Heart left ventricle (tissue), 16 donors: ENCODE results near the gene MIXL1. TPM values are rescaled to one million over a fixed set of nuclear protein-coding genes. Genes with fewer than 3 reads are reported as not detected.
A peak's percentile ranks its signal among the peaks of the same experiment; 100 is the strongest.
"Not testable (repeated sequence)": the region's sequence is repeated elsewhere in the genome, so short reads cannot be mapped to it uniquely, and the experiment has no call there.

Source experiments
- ATAC-seq, 4 donors: fragments of 200-7000 bp; cut with Tn5 transposase; one replicate each; pipeline ENCODE4 v1.9.1; 2020 to 2022; ENCODE audit warnings: moderate library complexity in 4 of 4, mild to moderate bottlenecking in 3 of 4, moderate number of reproducible peaks in 1 of 4
- DNase-seq, 5 donors: peaks; one replicate each; pipeline ENCODE4 v3.0.0-alpha.2; 2020
- H3K27ac ChIP-seq, 12 donors: fragments of 200-600 bp; sonication (generic) in 4 of 12; one replicate each; pipeline versions ENCODE4 v1.5.0 to v1.8.0; 2016 to 2022; ENCODE audit warnings: mild to moderate bottlenecking in 2 of 12
- H3K27me3 ChIP-seq, 9 donors: fragments of 200-600 bp; sonication (generic) in 2 of 9; one replicate each; pipeline versions ENCODE4 v1.5.1 to v1.8.0; 2016 to 2022; ENCODE audit warnings: mild to moderate bottlenecking in 3 of 9
- H3K36me3 ChIP-seq, 9 donors: fragments of 200-600 bp; sonication (generic) in 2 of 9; one replicate each; pipeline versions ENCODE4 v1.5.0 to v1.8.0; 2018 to 2022; ENCODE audit warnings: mild to moderate bottlenecking in 2 of 9
- H3K4me1 ChIP-seq, 12 donors: fragments of 200-600 bp; sonication (generic) in 4 of 12; one replicate each; pipeline versions ENCODE4 v1.5.0 to v1.8.0; 2016 to 2022; ENCODE audit warnings: mild to moderate bottlenecking in 3 of 12
- H3K4me3 ChIP-seq, 12 donors: fragments of 200-600 bp; sonication (generic) in 4 of 12; one replicate each; pipeline versions ENCODE4 v1.5.0 to v1.8.0; 2017 to 2022; ENCODE audit warnings: mild to moderate bottlenecking in 9 of 12, moderate library complexity in 4 of 12
- H3K9me3 ChIP-seq, 12 donors: fragments of 200-600 bp; sonication (generic) in 4 of 12; one replicate each; pipeline versions ENCODE4 v1.5.0 to v1.8.0; 2016 to 2022; ENCODE audit warnings: mild to moderate bottlenecking in 1 of 12
- POLR2A ChIP-seq, 2 donors: fragments of 450-650 bp; IDR thresholded peaks; one replicate each; pipeline ENCODE4 v1.6.1; 2017; ENCODE audit warnings: antibody characterized with exemption in 2 of 2, mild to moderate bottlenecking in 2 of 2, moderate library complexity in 2 of 2
- WGBS, 4 donors: extraction: QIAGEN DNeasy Blood & Tissue Kit in 2 of 4; methylation state at CpG; one replicate each; pipeline versions ENCODE4 v1.1.5 to v1.1.7; 2013 to 2018; 5-methylcytosine and 5-hydroxymethylcytosine counted together
- intact Hi-C, 10 donors: fragments of 100-400 bp; cut with DNase I; formaldehyde crosslinking; loops; one replicate each; pipeline versions ENCODE4 v1.11.1 to v1.14.2; 2022
- polyA plus RNA-seq, 2 donors: library from polyadenylated mRNA; stranded (reverse); fragments of 200-250 nt; gene quantifications; one replicate each; pipeline ENCODE4 v1.2.3, GENCODE V29; 2013
- total RNA-seq, 9 donors: library from RNA; depleted of rRNA in 2 of 9; stranded (reverse); fragments of >200 nt in 2 of 9; fragmentation: NEBNext Ultra II Directional in 3 of 9; extraction: Animal tissue kit (Norgen Biotek cat#: 25700) in 3 of 9; gene quantifications; one replicate each; pipeline versions ENCODE4 v1.1.0 to v1.2.4, GENCODE V29; 2016 to 2023
- TF ChIP-seq, protein P1 (sequence below), 12 donors: fragments of 200-600 bp; sonication (generic) in 4 of 12; IDR thresholded peaks; one replicate each; pipeline versions ENCODE4 v1.5.0 to v1.8.0; 2018 to 2022; ENCODE audit warnings: antibody characterized with exemption in 12 of 12, mild to moderate bottlenecking in 5 of 12
- donor health status: ischemic (EF 13 %, LVEDD 7.1; RV severe dilation, severe dysfunction).
- donor health status: healthy with polysubstance abuse.
- donor health status: DM: no; HTN: yes; CAD: no.
- donor health status: DM: no; HTN: no; CAD: no.
- donor health status: ischemic (EF 25% LVEDD 6.9; RV normal size, moderate dysfunction).
- donor health status: ischemic (EF 25% LVEDD 5.7; RV mildly dilated, moderate dysfunction).
- donor health status: healthy.
- donor health status: DM: yes; HTN: yes; CAD: no.
- donor health status: ischemic (EF 35%, LVEDD 5.7; RV mildly dilated, moderate dysfunction).
- donor health status: nonischemic (EF 11% LVEDD 7.7; RV severe dilation, severe dysfunction).
- donor health status: DM: yes; HTN: yes; CAD: no.
- donor health status: PGD.
- donor health status: ischemic (EF 29% LVEDD 5.4; RV normal size, mild dysfunction).
- donor health status: nonischemic (EF 23%, LVEDD 6.1; RV moderate dilation, normal function).

Gene MIXL1
- total and polyA plus RNA-seq, 11 donors, result 0.06 to 0.84 (median 0.32) TPM; not detected in 8

DNA sequence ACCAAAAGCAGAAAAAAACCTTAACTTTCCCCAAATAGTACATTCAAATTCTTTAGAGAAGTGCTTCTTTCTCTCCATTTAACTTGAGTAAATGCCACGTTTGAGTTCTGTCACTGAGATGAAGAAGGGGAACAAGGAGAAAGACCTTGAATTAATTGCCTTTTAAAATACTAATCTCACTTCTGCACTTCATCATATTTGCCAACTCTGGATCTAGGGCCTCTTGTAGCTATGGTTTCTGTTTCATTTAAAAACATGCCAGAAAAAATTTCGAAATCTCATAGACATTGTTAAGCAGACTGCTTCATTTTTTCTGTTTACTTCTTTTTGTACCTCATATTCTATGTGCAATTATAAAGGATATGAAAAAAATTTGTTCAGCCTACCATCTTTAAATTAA is 24.6 kb downstream of the MIXL1 start:
- Histone ChIP-seq H3K4me1 (peaks cover 0 to 13% (median 0%) of the 10 kb centered on the region in 12 donors), H3K27ac (peak overlapping the region in 1 of 12 donors; percentile 3), H3K4me3 (no peak overlapping the region), H3K27me3 (no peaks in the 10 kb centered on the region), H3K36me3 (peaks cover 0 to 32% (median 6%) of the 10 kb centered on the region in 9 donors), H3K9me3 (no peaks in the 10 kb centered on the region)
- DNase-seq (no peak), ATAC-seq (no peak)
- WGBS, 4 donors, result 41 to 51% (median 49%) methylated on average over 2 of the region's 2 CpGs
- intact Hi-C loops, result loop anchor here in 1 of 10 donors (10.0 kb wide), 1 partner anchor 97 kb away; no protein-coding TSS in a partner anchor
- TF ChIP-seq, protein P1, sequence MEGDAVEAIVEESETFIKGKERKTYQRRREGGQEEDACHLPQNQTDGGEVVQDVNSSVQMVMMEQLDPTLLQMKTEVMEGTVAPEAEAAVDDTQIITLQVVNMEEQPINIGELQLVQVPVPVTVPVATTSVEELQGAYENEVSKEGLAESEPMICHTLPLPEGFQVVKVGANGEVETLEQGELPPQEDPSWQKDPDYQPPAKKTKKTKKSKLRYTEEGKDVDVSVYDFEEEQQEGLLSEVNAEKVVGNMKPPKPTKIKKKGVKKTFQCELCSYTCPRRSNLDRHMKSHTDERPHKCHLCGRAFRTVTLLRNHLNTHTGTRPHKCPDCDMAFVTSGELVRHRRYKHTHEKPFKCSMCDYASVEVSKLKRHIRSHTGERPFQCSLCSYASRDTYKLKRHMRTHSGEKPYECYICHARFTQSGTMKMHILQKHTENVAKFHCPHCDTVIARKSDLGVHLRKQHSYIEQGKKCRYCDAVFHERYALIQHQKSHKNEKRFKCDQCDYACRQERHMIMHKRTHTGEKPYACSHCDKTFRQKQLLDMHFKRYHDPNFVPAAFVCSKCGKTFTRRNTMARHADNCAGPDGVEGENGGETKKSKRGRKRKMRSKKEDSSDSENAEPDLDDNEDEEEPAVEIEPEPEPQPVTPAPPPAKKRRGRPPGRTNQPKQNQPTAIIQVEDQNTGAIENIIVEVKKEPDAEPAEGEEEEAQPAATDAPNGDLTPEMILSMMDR (IDR thresholded peaks at IDR 0.05), result no peak
- no peak for TF ChIP-seq POLR2A (IDR thresholded peaks at IDR 0.05)

DNA sequence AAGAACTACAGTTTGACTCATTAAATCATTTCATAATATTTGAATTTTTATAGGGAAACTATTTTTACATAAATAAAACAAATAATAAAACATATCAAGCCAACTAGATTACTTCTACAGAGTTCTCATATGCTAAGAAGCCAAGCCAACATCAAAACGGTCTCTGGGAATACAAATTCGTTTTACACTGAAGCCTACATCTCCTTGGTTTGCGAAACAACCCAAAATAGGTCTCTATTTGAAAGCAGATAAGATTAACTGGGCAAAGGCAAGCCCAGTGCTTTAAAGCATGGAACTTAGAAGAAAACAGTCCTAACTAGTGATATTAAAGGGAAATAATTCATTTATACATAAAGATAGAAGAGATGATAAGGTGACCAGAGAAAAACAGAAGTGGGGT is 25.3 kb downstream of the MIXL1 start:
- no peak overlapping the region for H3K27ac ChIP-seq
- ATAC-seq (no peak), DNase-seq (no peak)
- no peaks in the 10 kb centered on the region for H3K27me3 ChIP-seq
- H3K9me3 ChIP-seq, result no peaks in the 10 kb centered on the region
- intact Hi-C loops, result loop anchor here in 1 of 10 donors (10.0 kb wide), 1 partner anchor 96 kb away; no protein-coding TSS in a partner anchor
- TF ChIP-seq POLR2A (IDR thresholded peaks at IDR 0.05), result no peak
- TF ChIP-seq, protein P1 (IDR thresholded peaks at IDR 0.05), result no peak
- peaks cover 0 to 31% (median 9%) of the 10 kb centered on the region in 9 donors for H3K36me3 ChIP-seq
- WGBS, 4 donors, result 54 to 60% (median 56%) methylated on average over 3 of the region's 3 CpGs
- H3K4me3 ChIP-seq, result no peak overlapping the region
- H3K4me1 ChIP-seq, result peaks cover 0 to 13% (median 0%) of the 10 kb centered on the region in 12 donors

GRCh38 chr1:226250511-226250910 is 27.0 kb downstream of the MIXL1 start:
- 96 to 100% (median 98%) methylated on average over 1 of the region's 1 CpG for WGBS, 4 donors
- intact Hi-C loops, result no loop called here
- ATAC-seq (no peak), DNase-seq (no peak)
- Histone ChIP-seq H3K27me3 (no peaks in the 10 kb centered on the region), H3K9me3 (no peaks in the 10 kb centered on the region), H3K4me1 (peaks cover 0 to 13% (median 0%) of the 10 kb centered on the region in 12 donors), H3K4me3 (no peak overlapping the region), H3K36me3 (peaks cover 0 to 27% (median 8%) of the 10 kb centered on the region in 9 donors), H3K27ac (no peak overlapping the region)
- TF ChIP-seq, protein P1 (IDR thresholded peaks at IDR 0.05), result no peak
- TF ChIP-seq POLR2A (IDR thresholded peaks at IDR 0.05), result no peak

GRCh38 chr1:226252841-226253240 is 29.4 kb downstream of the MIXL1 start:
- H3K27me3 ChIP-seq, intact Hi-C loops, H3K4me3 ChIP-seq, H3K9me3 ChIP-seq, DNase-seq, ATAC-seq, H3K27ac ChIP-seq: not testable (repeated sequence)
- Histone ChIP-seq H3K4me1 (peaks cover 0 to 11% (median 0%) of the 10 kb centered on the region in 12 donors), H3K36me3 (peaks cover 0 to 32% (median 8%) of the 10 kb centered on the region in 9 donors)
- 97 to 98% (median 97%) methylated on average over 7 of the region's 7 CpGs for WGBS, 4 donors

- Histone ChIP-seq H3K27ac (no peak overlapping the region), H3K4me1 (no peaks in the 10 kb centered on the region), H3K36me3 (peaks cover 0 to 34% (median 8%) of the 10 kb centered on the region in 9 donors), H3K27me3 (no peaks in the 10 kb centered on the region), H3K4me3 (no peak overlapping the region), H3K9me3 (peaks cover 0 to 1% (median 0%) of the 10 kb centered on the region in 12 donors)
- ATAC-seq (no peak), DNase-seq (no peak)
- TF ChIP-seq, protein P1 (IDR thresholded peaks at IDR 0.05), result no peak
- TF ChIP-seq POLR2A (IDR thresholded peaks at IDR 0.05), result no peak
- intact Hi-C loops, result no loop called here
- 96 to 98% (median 97%) methylated on average over 4 of the region's 4 CpGs for WGBS, 4 donors
These were observed 30.5 kb downstream of the MIXL1 start for GRCh38 chr1:226253933-226254332.
